ENCODE measurements around the gene CRHBP.
"Not testable (repeated sequence)": the region's sequence is repeated elsewhere in the genome, so short reads cannot be mapped to it uniquely, and the experiment has no call there.

The CRHBP gene, protein sequence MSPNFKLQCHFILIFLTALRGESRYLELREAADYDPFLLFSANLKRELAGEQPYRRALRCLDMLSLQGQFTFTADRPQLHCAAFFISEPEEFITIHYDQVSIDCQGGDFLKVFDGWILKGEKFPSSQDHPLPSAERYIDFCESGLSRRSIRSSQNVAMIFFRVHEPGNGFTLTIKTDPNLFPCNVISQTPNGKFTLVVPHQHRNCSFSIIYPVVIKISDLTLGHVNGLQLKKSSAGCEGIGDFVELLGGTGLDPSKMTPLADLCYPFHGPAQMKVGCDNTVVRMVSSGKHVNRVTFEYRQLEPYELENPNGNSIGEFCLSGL

DNA sequence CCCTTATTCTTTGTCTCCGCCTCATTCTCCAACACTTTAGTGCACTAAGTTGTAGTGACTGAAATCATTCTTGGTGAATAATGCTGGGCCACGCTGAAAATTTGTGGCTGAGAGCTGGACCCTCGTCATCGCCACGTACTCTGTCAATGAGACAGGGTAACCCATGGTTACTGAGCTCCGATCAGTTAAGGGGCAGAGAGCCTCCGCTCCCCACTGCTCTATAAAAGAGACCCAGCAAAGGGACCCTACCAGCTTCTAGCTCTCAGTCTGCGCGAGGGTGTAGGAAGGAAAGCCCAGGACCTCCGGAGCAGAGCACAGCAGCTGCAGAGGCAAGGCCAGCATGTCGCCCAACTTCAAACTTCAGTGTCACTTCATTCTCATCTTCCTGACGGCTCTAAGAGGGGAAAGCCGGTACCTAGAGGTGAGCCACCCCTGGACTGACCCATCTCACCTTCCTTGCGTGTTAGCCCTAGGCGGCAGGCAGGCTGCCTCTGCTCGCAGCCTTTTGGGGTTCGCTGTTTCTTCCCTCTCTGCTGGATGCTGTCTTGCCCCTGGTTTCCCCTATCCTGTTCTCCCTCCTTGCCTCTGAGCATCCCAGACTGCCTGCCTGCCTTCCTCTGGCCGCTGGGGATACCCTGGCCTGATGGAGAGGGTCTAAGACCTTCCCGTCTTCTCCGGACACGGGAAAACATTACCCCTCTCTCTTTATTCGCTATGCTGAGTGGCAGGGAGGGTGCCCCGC is at the start of gene CRHBP:
TSS of gene CRHBP (plus strand) at position 251 of the 742 bp plus-strand sequence. CDS start at position 341, 90 bp downstream.
- DNase-seq: no peak

DNA sequence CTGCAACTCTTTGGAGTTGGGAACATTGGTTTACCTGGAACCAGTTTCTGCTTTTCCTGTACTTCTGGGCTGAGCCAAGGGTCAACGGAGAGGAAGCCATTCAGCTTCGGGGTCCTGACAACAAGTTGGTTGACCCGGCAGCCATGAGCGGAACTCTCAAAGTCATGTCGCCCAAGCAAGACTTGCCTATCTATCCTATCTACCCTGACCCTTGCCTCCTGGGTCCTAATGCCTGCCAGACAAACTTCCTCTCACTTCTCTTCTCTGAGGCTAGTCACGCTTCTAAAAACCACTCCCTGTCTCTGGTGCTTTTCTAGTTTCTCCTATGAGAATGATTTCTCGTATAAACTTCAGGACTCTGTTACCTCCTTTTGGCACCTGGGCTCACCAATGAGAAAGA is 44.7 kb upstream of the CRHBP start:
- no peak for DNase-seq

DNA sequence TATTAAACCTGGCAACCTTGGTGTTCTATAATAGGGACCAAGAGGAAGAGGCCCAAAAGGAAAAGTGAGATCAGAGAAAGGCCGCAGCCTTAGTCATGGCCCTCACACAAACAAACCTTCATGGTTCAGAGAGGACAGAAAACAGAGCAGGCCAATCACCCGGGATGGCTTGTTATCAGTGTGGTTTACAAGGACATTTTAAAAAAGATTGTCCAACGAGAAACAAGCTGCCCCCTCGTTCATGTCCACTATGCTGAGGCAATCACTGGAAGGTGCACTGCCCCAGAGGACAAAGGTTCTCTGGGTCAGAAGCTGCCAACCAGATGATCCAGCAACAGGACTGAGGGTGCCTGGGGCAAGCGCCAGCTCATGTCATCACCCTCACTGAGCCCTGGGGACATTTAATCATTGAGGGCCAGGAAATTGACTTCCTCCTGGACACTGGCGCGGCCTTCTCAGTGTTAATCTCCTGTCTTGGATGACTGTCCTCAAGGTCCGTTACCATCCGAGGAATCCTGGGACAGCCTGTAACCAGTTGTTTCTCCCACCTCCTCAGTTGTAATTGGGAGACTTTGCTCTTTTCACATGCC is 42.4 kb upstream of the CRHBP start:
- not testable (repeated sequence) for DNase-seq

DNA sequence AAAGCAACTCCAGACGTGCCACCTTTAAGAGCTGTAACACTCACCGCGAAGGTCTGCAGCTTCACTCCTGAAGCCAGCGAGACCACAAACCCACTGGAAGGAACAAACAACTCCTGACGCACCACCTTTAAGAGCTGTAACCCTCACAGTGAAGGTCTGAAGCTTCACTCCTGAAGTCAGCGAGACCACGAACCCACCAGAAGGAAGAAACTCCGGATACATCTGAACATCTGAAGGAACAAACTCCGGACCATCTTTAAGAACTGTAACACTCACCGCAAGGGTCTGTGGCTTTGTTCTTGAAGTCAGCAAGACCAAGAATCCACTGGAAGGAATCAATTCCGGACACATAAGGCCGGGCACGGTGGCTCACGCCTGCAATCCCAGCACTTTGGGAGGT is 38.2 kb upstream of the CRHBP start:
- not testable (repeated sequence) for DNase-seq

DNA sequence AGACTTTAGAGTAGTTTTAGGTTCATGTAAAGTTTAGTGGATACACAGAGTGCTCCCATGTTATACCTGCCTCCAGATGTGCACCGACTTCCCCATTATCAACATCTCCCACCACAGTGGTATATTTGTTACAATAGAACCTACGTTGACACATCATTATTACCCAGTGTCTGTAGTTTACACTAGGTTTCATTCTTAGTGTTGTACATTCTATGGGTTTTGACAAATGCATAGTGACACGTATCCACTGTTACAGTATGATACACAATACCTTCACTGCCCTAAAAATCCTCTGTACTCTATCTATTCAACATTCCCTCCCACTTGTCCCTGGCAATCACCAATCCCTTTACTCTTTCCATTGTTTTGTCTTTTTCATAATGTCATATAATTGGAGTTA is 34.3 kb upstream of the CRHBP start:
- no peak for DNase-seq

DNA sequence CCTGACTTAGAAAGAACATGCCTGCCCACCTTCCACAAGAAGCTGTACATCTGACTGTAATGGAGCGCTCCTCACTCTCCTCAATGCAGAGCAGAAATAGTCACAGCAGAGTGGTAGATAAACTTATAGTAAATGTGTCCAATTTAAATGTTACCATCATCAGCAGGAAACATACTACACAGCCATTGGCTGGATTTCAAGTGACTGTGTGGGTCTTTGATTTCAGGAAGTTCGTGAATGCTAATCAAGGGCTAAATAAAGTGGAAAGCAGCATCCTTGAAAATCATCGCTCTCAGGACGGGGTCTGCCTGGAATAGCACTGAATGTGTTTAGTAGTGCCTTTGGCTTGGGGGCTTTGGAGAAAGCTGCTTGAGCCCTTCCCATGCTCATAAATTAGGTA is 32.4 kb upstream of the CRHBP start:
- DNase-seq: no peak

DNA sequence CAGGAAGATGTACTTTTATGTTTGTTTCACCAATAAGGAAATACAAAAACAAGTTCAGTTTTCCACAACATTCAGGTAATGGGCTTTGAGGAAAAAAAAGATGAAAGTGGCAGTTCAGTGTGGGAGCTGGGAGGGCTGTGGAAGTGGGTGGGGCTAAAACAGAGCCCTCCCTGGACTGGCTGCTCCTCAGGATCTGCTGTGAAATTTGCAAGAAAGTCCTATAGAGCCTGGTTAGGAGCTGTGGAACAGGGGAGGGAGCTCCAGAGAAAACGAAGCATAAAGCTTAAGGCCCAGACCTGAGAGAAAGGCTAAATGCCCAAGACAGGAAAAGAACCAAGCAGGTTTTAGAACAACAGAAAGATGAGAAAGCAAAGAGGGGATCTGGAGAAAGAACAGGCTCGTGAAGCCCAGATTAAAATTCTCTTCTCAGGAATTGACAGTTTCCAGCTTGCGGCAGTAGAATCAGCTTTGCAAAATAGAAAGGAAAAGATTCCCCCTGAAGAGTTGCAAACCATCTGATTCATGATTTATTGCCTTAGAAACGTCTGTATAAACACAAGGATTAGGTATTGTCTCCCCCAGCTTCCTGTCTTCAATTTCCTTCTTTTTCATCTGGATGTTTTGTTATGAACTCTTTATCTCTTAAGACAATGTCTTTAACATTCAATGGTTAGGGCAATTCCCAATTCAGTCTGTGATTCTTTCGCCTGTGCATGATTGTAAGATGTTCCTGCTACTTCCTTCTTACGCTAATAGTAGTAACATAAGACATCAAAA is 26.3 kb upstream of the CRHBP start:
- DNase-seq: no peak

DNA sequence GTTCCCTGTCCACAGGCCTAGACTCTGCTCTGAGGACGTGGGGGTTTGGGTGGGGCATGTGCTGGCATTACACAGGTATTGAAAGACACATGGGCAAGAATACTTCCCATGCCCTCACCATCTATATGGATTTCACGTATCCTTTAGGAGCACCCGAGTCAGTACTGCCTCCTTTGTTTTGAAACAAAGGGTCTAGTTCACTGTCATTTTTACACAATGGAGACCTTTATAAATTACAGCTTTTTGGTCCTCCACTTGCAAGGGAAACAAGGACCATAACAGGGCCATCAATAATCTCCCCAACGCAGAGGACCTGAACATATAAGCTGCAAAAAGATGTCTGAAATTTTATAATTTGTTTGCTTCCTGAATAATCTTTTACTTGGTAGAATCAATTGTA is 24.9 kb upstream of the CRHBP start:
- DNase-seq: no peak

DNA sequence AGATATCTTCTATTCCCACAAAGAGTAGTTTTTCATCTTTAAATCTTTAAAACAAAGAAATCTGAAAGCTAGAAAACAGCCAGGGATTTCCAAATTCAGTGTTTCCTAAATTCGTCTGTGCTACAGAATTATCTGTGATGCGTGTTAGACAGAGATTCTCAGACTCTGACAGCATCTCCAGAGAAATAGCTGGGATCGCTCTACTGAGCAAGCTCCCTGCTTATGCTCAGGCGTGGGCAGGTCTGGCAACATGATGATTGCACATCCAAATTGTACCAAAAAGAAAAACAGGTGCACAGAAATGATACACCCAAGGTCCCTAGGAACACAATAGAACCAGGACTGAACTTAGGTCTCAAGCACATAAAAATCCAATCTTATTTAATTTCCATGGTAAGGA is 22.8 kb upstream of the CRHBP start:
- DNase-seq: no peak

DNA sequence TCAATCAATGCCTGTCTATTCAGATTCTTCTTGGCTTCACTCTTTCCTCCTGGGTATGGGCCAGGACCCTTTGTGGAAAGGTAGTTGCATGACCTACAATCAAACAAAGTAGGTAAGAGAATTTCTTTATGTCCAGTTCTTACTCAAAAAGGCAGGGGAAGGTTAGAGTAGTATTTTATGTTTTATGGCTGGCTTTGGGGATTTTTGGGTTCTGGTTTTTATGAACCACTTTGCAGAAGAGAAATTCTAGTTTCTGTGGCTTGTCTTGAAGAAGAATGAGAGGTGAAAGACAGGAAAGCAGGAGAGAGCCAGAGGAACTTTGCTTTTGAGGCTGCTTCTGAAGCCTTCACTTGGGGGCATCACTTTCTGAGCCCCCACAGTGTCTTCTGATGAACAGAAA is 14.7 kb upstream of the CRHBP start:
- DNase-seq: no peak

DNA sequence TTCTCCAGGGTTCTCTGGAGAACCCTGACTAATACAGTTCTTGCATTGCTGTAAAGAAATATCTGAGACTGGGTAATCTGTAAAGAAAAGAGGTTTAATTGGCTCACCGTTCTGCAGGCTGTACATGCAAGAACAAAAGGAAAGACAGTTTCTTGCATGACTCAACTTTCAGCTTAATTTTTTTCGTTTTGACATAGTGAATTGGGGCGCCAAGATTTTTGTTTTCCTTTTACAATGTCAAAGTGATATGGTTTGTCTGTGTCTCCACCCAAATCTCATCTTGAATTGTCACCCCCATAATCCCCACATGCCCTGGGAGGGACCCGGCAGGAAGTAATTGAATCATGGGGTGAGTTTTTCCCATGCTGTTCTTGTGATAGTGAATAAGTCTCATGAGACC is 11.8 kb upstream of the CRHBP start:
- no peak for DNase-seq

DNA sequence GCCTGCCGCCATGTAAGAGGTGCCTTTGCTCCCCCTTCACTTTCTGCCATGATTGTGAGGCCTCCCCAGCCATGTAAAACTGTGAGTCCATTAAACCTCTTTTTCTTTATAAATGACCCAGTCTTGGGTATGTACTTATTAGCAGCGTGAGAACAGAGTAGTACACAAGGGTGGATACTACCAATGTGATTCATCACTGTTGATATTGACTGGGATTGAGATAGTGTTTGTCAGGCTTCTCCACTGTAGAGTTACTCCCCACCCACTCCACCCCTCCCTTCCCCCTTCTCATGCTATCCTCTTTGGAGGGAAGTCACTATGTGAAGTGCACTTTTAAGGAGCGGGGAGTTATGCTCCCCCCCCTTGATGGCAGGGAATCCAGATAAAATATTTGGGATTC is 11.4 kb upstream of the CRHBP start:
- no peak for DNase-seq

DNA sequence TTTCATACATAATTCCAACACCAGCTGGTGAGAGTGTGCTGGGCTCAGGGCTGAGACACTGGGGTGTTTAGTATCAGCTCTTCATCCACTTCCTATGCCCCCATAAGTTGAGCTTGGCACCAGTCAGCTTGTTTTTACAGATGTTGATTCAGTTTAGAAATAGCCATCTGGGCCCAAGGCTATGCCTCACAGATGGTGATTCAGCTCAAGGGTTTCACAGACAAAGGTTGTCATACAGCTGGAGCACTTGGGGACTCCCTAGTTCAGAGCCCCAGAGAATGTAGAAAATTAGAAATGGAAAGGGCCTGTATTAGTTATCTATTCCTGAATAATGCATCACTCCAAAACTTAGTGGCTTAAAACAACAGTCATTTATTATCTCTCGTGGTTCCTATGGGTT is 10.3 kb upstream of the CRHBP start:
- no peak for DNase-seq

DNA sequence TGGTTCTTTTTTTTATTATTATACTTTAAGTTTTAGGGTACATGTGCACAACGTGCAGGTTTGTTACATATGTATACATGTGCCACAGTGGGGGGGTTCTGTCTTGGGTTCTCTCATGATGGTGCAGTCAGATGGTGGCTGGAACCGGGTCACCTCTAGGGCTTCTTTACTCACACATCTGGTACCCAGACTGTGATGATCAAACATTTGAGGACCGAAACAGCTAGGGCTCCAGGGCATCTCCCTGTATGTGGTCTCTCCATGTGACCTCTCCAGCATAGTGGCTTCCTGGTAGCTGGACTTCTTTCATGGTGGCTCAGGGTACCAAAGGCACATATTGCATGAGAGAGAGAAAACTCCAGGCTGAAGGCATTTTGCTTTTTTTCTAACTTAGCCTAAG is 9.8 kb upstream of the CRHBP start:
- DNase-seq: no peak

DNA sequence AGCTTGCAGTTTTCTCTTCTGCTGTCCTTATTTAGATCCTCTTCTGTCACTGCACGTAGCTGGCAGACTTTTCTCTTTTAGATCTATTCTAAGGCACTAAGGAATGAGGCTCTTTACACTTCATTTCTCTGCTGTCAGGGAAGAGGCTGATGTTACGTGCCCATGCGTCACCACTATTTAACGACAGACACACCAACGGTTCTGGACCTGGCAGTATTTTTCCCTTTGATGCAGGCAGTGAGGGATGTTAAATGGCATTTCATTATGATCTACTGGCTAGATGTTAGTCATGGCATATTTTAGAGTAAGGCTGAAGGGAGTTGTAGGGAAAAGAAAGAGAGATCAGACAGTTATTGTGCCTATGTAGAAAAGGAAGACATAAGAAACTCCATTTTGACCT is 8.2 kb upstream of the CRHBP start:
- no peak for DNase-seq

DNA sequence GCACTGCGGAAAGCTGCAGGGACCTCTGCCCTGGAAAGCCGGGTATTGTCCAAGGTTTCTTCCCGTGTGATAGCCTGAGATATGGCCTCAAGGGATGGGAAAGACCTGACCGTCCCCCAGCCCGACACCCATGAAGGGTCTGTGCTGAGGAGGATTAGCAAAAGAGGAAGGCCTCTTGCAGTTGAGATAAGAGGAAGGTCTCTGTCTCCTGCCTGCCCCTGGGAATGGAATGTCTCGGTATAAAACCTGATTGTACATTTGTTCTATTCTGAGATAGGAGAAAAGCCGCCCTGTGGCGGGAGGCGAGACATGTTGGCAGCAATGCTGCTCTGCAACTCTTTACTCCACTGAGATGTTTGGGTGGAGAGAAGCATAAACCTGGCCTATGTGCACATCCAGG is 7.6 kb upstream of the CRHBP start:
- DNase-seq: not testable (repeated sequence)

DNA sequence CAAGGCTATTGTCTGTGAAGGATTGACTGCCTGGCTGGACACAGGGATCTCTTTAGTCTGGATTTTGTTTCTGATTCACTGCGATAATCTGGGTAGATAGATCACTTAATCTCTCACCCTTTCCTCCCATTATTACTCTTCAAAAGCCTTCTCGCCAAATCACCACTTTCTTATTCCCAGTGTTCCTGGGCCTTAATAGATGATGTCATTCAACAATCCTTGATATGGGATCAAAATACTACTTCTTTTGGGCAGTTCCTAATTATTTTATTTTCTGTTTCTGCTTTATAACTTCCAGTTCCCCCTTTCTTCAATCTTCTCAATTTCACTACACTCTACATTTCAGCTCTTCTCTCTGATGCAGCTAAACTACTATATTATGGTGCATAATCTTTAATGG is 6.8 kb upstream of the CRHBP start:
- no peak for DNase-seq

DNA sequence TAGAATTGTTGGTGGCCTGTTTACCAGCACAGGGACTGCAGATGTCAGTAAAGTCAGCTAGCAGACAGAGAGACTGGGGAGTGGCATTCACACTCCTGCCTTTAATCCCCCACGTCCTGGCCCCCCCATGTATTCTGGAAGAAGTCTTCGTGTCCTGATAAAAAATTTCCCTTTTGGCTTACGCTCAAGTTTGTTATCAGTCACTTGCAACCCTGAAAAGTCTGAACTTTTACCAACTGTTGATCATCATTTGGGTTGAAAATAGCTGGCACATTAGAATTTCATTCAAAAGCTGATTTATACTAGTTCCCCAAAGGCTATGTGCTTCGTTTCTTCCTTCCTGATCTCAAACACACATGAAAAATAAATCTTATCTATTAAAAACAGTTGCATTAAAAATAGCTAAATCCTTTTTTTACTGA is 5.8 kb upstream of the CRHBP start:
- DNase-seq: no peak

DNA sequence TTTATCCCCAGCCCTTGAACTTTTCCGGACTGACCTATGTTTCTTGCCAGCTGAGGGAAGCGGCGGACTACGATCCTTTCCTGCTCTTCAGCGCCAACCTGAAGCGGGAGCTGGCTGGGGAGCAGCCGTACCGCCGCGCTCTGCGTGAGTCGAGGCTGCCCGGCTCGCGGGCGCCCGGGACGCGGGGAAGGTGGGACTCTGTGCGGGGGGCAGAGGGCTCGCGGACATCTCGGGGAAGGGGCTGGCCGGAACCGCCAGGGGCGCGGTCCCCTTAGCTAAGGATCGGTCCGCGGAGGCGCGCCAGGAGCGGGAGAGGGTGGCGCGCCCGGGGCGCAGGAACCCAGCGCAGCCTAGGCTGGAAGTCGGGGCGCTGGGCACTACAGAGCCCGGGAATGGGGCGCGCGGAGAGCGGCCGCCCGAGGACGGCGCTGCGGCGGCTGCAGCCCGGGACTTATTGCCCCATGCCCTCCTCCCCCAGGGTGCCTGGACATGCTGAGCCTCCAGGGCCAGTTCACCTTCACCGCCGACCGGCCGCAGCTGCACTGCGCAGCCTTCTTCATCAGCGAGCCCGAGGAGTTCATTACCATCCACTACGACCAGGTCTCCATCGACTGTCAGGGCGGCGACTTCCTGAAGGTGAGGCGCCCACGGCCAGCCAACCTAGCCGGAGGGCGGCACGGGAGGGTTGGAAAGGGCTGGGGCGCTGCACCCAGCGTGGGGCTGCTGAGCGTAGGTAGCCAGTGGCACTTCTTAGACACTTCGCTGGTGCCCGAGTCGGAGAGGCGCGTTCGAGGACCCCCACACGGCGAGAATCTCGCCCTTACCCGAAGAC is 922 bp downstream of the CRHBP start:
- no peak for DNase-seq

DNA sequence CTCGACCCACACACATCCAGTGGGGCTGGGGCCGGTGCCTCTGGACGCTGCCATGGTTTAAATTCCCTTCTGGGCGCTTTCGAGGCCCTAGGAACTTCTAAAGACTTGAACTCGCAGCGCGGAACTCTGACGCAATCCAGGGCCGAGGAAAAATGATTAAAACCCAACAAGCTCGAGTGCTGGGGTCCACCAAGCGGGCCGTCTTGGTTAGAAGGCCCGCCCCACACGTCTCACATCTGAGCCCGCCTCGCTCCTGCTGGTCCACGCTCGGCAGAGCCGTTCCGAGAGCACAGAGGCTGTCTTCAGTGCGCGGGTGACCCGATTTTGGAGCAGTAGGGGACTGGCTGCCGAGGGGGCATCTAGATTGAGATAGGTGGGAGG is 1.5 kb downstream of the CRHBP start:
- no peak for DNase-seq

DNA sequence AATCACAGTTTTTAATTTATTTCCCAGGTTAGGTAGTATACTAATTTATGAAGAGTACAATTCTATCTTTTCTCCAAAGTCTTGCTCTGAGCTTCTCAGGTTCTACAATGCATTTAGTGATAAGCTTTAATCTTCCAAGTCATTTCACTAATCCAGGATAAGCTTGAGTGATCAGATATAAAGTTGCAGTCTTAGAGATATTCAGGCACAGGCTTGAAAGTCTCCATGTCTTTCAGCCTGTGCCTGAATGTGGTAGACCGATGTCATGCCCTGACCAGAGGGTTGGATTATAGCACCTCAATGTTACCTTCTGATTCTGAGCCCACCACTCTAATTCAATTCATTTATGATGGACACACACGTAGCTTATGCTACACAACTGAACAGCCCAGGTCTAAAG is 3.2 kb downstream of the CRHBP start:
- DNase-seq: no peak

DNA sequence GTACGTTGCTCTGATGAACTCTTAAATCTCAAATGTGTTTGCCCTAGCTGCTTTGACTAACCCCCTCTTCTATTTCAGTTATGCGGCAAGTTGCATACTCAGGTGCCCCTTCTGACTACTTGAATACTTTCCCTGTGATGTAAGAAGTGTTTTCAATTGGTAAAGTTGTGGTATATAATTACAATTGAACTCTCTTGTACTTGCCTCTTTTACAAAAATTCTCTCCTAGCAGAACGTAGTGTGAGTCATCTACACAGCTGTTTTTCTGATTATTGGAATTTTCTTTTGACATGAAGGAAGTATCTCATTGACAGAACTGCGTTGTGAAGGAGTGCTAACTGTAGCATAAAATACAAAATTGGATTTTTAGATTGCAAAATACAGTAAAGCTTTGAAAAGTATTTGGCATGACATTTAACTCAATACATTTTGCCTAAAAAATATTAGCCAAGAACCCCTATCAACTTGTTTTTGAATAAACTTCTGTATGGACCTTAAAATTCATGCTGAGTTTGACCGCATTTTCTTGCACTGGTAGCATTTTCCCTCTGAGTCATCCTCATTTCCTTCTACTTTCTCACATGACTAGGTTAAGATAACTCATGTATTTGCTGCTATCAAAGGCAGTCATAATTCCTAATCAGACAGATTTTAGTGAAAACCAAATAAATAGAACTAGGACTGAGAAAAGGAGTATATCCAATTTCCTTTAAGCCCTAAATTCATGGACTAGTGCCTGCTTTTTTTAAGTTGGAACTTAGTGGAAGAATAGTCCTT is 6.3 kb downstream of the CRHBP start:
- DNase-seq: no peak
